GM19351 (cell line): ENCODE data around the gene CARD9.

Experiments
- ATAC-seq: cut with Tn5 transposase; IDR thresholded peaks from one replicate; pipeline ENCODE4 v1.9.1; 2021; ENCODE audit warnings: mild to moderate bottlenecking, moderate library complexity; ENCODE audit not compliant: unreplicated experiment

The CARD9 gene

GRCh38 chr9:136351252-136351800, 22.1 kb downstream of the CARD9 start:
- ATAC-seq, result no peak

- no peak for ATAC-seq
Measured at GRCh38 chr9:136349546-136349945, 23.9 kb downstream of the CARD9 start.

GRCh38 chr9:136348691-136349090, 24.8 kb downstream of the CARD9 start:
- ATAC-seq, result no peak

GRCh38 chr9:136347472-136348256, 25.8 kb downstream of the CARD9 start:
- no peak for ATAC-seq

- ATAC-seq, result no peak
Measured at GRCh38 chr9:136346927-136347465, 26.5 kb downstream of the CARD9 start.

- no peak for ATAC-seq
Measured at GRCh38 chr9:136346157-136346481, 27.4 kb downstream of the CARD9 start.

- no peak for ATAC-seq
Measured at GRCh38 chr9:136345281-136346156, 27.9 kb downstream of the CARD9 start.

GRCh38 chr9:136344544-136345280, 28.8 kb downstream of the CARD9 start:
- no peak for ATAC-seq

- ATAC-seq, result no peak
Measured at GRCh38 chr9:136343884-136344269, 29.6 kb downstream of the CARD9 start.

- ATAC-seq, result no peak
Measured at GRCh38 chr9:136343121-136343883, 30.2 kb downstream of the CARD9 start.

- no peak for ATAC-seq
Measured at GRCh38 chr9:136342181-136343120, 31.0 kb downstream of the CARD9 start.

GRCh38 chr9:136341769-136342168, 31.7 kb downstream of the CARD9 start:
- no peak for ATAC-seq

- ATAC-seq, result no peak
Measured at GRCh38 chr9:136341042-136341655, 32.3 kb downstream of the CARD9 start.

- ATAC-seq, result no peak
Measured at GRCh38 chr9:136340356-136341041, 33.0 kb downstream of the CARD9 start.

- no peak for ATAC-seq
Measured at GRCh38 chr9:136339958-136340310, 33.5 kb downstream of the CARD9 start.

- no peak for ATAC-seq
Measured at GRCh38 chr9:136339173-136339957, 34.1 kb downstream of the CARD9 start.

- ATAC-seq, result no peak
Measured at GRCh38 chr9:136338511-136338910, 35.0 kb downstream of the CARD9 start.
